Activated naive CD8-positive, alpha-beta T cell treated with anti-CD3 and anti-CD28 coated beads, Interleukin-2, amount 50 U/mL, for 24 hours (primary cell): ENCODE results near the gene AQP10.
"Not testable (repeated sequence)": the region's sequence is repeated elsewhere in the genome, so short reads cannot be mapped to it uniquely, and the experiment has no call there.

Experiments
- ATAC-seq: fragments of 150-1000 bp; cut with Tn5 transposase; one replicate; pipeline ENCODE4 v1.10.0; 2021
- DNase-seq: peaks from one replicate; pipeline ENCODE4 v3.0.0; 2021
- H3K27ac Mint-ChIP-seq: one replicate; pipeline ENCODE4 v1.8.0; 2021; ENCODE audit warnings: mild to moderate bottlenecking, mixed read lengths
- H3K27me3 Mint-ChIP-seq: one replicate; pipeline ENCODE4 v1.8.0; 2021; ENCODE audit warnings: mixed read lengths
- H3K36me3 Mint-ChIP-seq: one replicate; pipeline ENCODE4 v1.8.0; 2021; ENCODE audit warnings: low read depth, mixed read lengths
- H3K4me1 Mint-ChIP-seq: one replicate; pipeline ENCODE4 v1.8.0; 2021; ENCODE audit warnings: mixed read lengths
- H3K4me3 Mint-ChIP-seq: one replicate; pipeline ENCODE4 v1.8.0; 2021; ENCODE audit warnings: mild to moderate bottlenecking, moderate library complexity, mixed read lengths
- H3K9me3 Mint-ChIP-seq: one replicate; pipeline ENCODE4 v1.8.0; 2021; ENCODE audit warnings: mixed read lengths

AQP10 gene

DNA sequence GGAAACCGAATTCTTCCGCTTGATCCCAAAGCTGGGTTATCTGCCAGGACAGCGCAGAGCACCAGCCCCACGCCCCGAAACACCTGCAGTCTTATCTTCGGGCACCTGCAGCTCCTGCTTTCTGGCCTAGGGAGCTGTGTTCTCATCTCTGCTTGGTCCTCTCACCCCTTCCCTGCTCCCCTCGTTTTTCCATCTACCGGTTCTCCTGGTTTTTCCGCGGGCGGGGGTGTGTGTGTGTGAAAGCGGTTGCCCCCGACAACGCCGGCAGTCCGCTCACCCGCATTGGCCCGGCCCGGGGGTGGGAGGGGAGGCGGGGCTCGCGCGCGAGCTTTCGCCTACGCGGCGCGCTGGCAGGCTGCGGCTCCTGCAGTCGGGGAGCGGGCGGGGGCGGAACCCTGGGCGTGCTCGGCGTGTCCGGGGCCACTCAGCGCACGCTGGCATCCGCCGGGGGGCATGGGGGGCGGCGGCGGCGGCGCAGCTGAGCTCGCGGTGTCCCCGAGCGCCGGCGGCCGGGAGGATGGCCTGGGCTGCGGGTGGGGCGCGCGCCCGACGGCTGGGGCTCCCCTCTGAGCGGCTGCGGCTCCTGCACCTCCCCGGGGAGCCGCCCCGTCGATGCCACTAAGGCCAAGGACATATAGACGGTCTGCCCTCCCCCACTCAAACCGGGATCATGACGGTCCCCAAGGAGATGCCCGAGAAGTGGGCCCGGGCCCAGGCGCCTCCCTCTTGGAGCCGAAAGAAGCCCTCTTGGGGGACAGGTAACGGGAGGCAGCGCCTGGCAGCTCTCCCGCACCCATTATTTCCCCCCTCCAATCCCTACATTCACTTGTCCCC, 7.6 kb downstream of the AQP10 start:
- Mint-ChIP-seq H3K9me3 (no peaks in the 10 kb centered on the region), H3K36me3 (peaks cover 19% of the 10 kb centered on the region), H3K27ac (peak overlapping the region; percentile 70), H3K4me1 (peaks cover 49% of the 10 kb centered on the region), H3K4me3 (peak overlapping the region; percentile 76), H3K27me3 (no peaks in the 10 kb centered on the region)
- peak; percentile 47 for ATAC-seq
- peak; percentile 89 for DNase-seq

DNA sequence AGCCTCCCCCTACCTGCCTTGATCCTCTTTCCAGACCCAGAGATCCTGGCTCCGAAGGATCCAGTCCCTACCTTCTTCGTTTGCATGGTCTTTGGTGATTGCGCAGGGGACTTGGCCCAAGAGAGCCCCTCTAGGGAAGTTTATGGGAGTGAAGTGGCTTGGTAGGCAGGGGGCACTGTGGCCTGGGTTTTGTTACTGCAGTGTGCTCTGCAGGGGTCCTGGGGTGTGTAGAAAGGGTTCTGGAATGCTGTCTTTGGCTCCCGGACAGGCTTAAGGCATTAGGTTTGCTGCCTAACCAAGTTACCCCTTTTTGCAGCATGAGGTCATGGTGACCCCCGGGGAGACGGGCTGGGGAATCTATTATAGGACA, 8.2 kb downstream of the AQP10 start:
- Mint-ChIP-seq H3K9me3 (no peaks in the 10 kb centered on the region), H3K4me1 (peaks cover 49% of the 10 kb centered on the region), H3K36me3 (peaks cover 22% of the 10 kb centered on the region), H3K27ac (peak overlapping the region; percentile 70), H3K27me3 (no peaks in the 10 kb centered on the region), H3K4me3 (peak overlapping the region; percentile 76)
- ATAC-seq: no peak
- no peak for DNase-seq

DNA sequence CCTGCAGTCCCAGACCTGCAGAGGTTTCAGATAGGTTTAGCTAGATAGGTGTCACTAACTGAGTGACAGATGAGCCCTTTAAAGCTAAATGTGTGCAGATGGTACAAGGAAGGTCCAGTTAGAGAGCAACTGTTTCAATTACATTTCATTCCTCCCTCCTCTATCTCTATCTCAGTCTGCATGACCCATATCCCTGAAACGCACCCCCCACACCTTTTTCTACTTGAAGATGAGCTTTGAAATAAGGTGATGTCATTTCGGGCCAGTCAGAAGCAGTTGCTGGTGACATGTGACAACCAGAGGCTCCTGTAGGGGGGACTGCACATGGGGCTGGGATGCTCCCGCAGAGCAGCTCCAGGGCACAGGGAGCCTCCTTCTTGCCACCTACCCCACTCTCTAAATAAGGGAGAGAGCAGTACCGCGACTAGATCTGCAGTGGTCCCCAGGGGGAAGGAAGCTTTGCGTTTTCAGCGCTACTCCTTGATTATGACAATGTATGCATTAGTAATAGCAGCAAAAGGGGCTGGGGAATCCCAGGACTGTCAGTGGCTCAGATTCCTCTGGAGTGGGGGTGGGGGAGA, 8.7 kb downstream of the AQP10 start:
- H3K4me3 Mint-ChIP-seq: peak overlapping the region; percentile 76
- no peaks in the 10 kb centered on the region for H3K9me3 Mint-ChIP-seq
- ATAC-seq (peak; percentile 5), DNase-seq (peak; percentile 33)
- no peaks in the 10 kb centered on the region for H3K27me3 Mint-ChIP-seq
- H3K36me3 Mint-ChIP-seq: peaks cover 24% of the 10 kb centered on the region
- H3K27ac Mint-ChIP-seq: peak overlapping the region; percentile 70
- peaks cover 49% of the 10 kb centered on the region for H3K4me1 Mint-ChIP-seq

DNA sequence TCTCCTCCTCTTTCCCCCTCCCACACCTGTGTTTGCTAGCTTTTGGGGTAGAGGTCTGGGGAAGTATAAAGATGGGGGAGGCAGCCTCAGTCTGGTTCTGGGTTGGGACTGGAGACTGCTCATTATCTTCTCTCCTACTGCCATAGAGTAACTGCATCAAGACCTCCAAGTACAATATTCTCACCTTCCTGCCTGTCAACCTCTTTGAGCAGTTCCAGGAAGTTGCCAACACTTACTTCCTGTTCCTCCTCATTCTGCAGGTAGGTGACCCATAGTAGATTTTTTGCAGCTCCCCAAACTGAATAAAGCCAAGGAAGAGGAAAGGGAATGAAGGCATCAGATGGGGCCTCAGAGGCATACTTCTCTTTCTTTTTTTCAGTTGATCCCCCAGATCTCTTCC, 9.8 kb downstream of the AQP10 start:
- Mint-ChIP-seq H3K4me1 (peaks cover 56% of the 10 kb centered on the region), H3K27ac (peak overlapping the region; percentile 78), H3K36me3 (peaks cover 28% of the 10 kb centered on the region), H3K4me3 (peak overlapping the region; percentile 20), H3K9me3 (no peaks in the 10 kb centered on the region), H3K27me3 (no peaks in the 10 kb centered on the region)
- ATAC-seq (no peak), DNase-seq (no peak)

DNA sequence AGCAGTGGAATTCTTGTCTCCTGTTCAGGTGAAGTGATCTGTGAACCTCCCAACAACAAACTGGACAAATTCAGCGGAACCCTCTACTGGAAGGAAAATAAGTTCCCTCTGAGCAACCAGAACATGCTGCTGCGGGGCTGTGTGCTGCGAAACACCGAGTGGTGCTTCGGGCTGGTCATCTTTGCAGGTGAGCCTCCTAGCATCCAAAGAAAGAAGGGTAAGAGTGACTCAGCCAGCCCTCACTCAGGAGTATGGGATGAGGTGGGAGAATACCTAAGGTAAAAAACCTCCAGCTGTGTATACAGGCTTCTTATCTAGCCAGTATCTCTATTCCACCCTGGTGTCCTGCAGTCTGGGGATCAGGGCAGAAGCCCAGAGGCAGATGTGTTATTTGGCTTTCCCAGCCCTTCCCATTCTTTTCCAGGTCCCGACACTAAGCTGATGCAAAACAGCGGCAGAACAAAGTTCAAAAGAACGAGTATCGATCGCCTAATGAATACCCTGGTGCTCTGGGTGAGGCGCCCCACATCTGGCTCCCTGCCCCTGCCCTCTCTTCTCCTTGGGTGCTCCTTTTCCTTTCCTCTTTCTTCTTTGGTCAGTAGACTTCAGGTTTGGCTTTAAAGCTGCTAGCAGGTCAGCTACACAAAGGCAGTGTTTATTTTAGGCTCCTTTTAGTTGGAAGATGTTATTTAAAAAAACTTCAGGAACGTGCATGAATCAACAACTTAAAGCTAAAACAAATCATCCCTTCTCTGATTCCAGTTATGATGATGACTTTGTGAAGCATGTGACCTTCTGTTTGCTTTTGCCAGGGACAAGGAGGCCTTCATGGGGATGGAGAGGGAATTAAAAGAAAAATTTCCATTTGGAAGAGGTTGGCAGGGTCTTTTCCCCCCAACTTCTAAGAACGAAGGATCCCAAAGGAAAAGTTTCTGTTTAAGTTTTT, 13.5 kb downstream of the AQP10 start:
- H3K36me3 Mint-ChIP-seq: peaks cover 44% of the 10 kb centered on the region
- DNase-seq: no peak

DNA sequence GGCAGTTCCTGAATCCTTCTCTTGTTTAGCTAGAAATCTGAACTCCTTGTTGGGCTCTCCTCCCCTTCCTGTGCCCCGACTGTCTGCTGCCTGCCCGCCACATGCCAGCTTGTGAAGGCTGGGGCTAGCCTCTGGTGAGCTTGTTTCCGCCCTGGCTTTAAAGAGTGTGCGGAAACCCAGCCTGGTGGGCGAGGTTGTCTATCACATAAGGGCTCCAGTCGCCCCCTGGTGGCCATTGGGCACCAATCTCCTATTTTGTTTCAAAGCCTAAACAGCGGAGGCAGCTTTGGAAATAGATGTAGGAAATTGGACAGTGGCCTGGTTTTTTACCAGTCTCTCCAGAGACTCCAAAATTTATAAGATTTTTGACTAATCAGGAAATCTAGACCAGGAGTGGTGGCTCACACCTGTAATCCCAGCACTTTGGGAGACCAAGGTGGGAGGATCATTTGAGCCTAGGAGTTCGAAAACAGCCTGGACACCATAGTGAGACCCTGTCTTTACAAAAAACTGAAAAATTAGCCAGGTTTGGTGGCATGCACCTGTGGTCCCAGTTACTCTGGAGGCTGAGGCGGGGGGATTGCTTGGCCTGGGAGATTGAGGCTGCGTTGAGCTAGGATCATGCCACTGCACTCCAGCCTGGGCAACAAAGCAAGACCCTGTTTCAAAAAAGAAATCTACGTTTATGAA, 14.3 kb downstream of the AQP10 start:
- Mint-ChIP-seq H3K27ac (peak overlapping the region; percentile 85), H3K27me3 (no peaks in the 10 kb centered on the region), H3K4me1 (peaks cover 49% of the 10 kb centered on the region), H3K36me3 (peaks cover 45% of the 10 kb centered on the region), H3K4me3 (no peak overlapping the region), H3K9me3 (no peaks in the 10 kb centered on the region)
- ATAC-seq (peak; percentile 95), DNase-seq (peak; percentile 94)

More for the DNA sequence above, 13.5 kb downstream of the AQP10 start:
- Mint-ChIP-seq H3K27ac (peak overlapping the region; percentile 85), H3K27me3 (no peaks in the 10 kb centered on the region), H3K4me3 (no peak overlapping the region), H3K4me1 (peaks cover 53% of the 10 kb centered on the region), H3K9me3 (no peaks in the 10 kb centered on the region)
- ATAC-seq: no peak

DNA sequence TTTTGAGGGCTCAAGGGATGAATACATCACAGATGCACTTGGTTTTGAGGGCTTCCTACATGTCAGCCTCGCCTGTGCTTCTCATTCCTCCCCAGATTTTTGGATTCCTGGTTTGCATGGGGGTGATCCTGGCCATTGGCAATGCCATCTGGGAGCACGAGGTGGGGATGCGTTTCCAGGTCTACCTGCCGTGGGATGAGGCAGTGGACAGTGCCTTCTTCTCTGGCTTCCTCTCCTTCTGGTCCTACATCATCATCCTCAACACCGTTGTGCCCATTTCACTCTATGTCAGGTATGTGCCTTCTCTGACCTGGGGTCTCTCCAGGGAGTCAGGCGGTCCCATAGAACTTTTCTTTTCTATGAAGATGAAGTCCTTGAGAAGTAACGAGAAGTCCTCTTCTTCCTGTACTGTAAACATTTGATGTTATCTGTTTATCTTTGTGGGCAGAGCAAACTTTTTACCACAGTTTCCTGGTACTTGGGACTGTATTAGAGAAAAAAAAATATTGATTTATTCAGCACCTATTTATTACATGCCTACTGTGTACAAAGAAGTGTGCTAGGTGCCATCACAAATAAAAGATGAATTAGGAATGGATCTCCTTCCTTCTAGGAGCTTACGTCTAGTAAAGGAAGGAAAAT, 16.5 kb downstream of the AQP10 start:
- DNase-seq (no peak), ATAC-seq (no peak)
- peaks cover 54% of the 10 kb centered on the region for H3K4me1 Mint-ChIP-seq

DNA sequence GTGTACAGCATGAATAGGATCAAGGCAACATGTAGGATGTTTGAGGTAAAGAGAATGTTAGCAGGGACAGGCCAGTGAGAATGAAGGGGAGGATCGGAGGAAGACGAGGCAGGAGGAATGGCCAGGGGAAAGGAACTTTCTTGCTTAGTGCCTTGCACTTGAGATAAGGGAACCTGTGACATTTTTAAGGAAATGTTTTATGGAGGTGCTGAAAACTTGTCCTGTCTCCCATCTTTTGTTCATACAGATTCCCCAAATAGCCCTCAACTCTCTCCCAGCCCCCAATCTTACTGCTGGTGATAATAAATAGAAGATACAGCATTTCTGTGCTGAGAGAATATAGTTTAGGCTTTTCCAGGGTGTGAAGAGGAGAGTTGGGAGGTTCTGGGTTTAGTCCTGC, 18.0 kb downstream of the AQP10 start:
- Mint-ChIP-seq H3K4me3 (no peak overlapping the region), H3K27ac (no peak overlapping the region), H3K4me1 (peaks cover 69% of the 10 kb centered on the region), H3K27me3 (no peaks in the 10 kb centered on the region), H3K36me3 (peaks cover 55% of the 10 kb centered on the region), H3K9me3 (no peaks in the 10 kb centered on the region)
- ATAC-seq: no peak
- DNase-seq: no peak

More for the DNA sequence above, 16.5 kb downstream of the AQP10 start:
- Mint-ChIP-seq H3K9me3 (no peaks in the 10 kb centered on the region), H3K36me3 (peaks cover 48% of the 10 kb centered on the region), H3K4me3 (no peak overlapping the region), H3K27ac (peak overlapping the region; percentile 81), H3K27me3 (no peaks in the 10 kb centered on the region)

DNA sequence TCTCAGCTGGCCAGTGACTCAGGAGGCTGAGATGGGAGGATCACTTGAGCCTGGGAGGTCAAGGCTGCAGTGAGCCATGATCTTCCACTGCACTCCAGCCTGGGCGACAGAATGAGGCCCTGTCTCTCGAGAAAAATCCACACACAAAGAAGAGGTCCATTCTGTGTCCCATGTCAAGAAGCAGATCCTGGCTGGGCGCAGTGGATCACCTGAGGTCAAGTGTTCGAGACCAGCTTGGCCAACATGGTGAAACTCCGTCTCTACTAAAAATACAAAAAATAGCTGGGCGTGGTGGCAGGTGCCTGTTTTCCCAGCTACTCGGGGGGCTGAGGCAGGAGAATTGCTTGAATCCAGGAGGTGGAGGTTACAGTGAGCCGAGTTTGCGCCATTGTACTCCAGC, 20.5 kb downstream of the AQP10 start:
- not testable (repeated sequence) for H3K27ac Mint-ChIP-seq, H3K4me3 Mint-ChIP-seq, H3K9me3 Mint-ChIP-seq, H3K27me3 Mint-ChIP-seq, DNase-seq, ATAC-seq
- Mint-ChIP-seq H3K36me3 (peaks cover 62% of the 10 kb centered on the region), H3K4me1 (peaks cover 78% of the 10 kb centered on the region)

DNA sequence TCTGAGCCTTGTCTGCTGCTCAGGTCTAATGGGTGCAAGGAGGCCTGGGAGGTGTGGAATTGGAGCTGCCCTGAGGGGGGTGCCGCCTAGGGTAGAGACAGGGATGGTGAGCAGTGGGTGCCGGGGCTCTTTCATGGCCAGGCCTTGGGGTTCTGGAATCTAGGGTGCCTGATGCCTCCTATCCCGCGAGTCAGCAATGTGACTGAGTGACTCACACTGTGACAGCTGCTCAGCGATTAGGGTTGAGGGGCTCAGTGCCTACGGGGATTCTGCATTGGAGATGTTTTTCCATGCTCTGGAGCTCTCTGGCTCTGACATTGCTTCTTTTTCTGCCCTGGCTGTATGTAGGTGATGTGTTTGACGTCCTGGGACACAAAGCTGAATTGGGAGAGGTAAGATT, 21.2 kb downstream of the AQP10 start:
- H3K4me1 Mint-ChIP-seq: peaks cover 83% of the 10 kb centered on the region
- ATAC-seq (no peak), DNase-seq (no peak)
- H3K9me3 Mint-ChIP-seq: no peaks in the 10 kb centered on the region
- H3K4me3 Mint-ChIP-seq: peak overlapping the region; percentile 30
- H3K27ac Mint-ChIP-seq: peak overlapping the region; percentile 86
- no peaks in the 10 kb centered on the region for H3K27me3 Mint-ChIP-seq
- peaks cover 65% of the 10 kb centered on the region for H3K36me3 Mint-ChIP-seq

DNA sequence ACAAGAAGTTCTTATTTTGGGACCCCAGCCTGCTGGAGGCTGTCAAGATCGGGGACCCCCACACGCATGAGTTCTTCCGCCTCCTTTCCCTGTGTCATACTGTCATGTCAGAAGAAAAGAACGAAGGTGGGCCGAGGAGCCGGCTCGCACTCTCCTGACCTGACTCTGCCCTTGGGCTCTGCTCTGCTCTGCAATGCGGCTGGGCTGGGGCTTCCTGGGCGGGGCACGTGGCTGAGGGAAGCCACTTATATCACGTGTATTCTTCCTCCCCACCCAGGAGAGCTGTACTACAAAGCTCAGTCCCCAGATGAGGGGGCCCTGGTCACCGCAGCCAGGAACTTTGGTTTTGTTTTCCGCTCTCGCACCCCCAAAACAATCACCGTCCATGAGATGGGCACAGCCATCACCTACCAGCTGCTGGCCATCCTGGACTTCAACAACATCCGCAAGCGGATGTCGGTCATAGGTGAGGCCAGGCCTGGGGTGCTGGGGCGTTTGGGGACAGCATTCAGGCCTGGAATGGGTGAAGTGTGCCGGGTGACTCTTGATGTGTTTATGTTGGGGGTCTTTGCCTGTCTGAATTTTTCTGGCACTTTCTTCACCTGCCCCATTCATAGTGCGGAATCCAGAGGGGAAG, 22.1 kb downstream of the AQP10 start:
- Mint-ChIP-seq H3K4me1 (peaks cover 82% of the 10 kb centered on the region), H3K4me3 (peak overlapping the region; percentile 63), H3K27ac (peak overlapping the region; percentile 86), H3K9me3 (no peaks in the 10 kb centered on the region), H3K27me3 (no peaks in the 10 kb centered on the region), H3K36me3 (peaks cover 62% of the 10 kb centered on the region)
- ATAC-seq: peak; percentile 92
- DNase-seq: peak; percentile 71

DNA sequence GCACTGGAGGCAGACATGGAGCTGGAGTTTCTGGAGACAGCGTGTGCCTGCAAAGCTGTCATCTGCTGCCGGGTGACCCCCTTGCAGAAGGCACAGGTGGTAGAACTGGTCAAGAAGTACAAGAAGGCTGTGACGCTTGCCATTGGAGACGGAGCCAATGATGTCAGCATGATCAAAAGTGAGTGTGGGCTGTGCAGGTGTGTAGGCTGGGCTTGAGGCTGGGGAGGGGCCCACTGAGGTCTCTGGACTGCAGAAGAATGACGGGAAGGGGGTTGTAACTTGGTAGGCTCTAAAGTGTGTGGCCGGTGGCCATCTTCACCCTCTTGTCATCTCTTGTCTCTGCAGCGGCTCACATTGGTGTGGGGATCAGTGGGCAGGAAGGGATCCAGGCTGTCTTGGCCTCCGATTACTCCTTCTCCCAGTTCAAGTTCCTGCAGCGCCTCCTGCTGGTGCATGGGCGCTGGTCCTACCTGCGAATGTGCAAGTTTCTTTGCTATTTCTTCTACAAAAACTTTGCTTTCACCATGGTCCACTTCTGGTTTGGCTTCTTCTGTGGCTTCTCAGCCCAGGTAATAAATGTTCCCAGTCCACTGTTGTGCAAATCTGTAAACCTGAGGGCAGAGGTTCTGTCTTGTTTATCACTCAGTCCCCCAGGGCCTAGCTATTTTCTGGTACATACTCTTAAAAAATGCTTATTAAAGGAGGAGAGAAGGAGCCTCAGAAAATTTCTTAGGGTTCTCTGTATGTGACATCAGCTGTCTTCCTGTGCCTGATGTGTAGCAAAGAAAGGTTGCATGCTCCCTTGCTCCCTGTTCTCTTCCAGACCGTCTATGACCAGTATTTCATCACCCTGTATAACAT, 24.3 kb downstream of the AQP10 start:
- Mint-ChIP-seq H3K27ac (peak overlapping the region; percentile 64), H3K9me3 (no peaks in the 10 kb centered on the region), H3K4me1 (peaks cover 73% of the 10 kb centered on the region), H3K4me3 (no peak overlapping the region), H3K36me3 (peaks cover 62% of the 10 kb centered on the region), H3K27me3 (no peaks in the 10 kb centered on the region)
- DNase-seq: peak; percentile 76
- ATAC-seq: no peak
